Measurements from ENCODE around the gene ADGRL2. TPM values are rescaled to one million over a fixed set of nuclear protein-coding genes. Genes with fewer than 3 reads are reported as not detected.

ADGRL2 gene
- total RNA-seq, 4 donors from 2014 or later: 72.4 to 89.7 (median 78.8) TPM

- no peak overlapping the region for H3K27ac ChIP-seq (replicated peaks in 1 of 4)
- no peak overlapping the region for H3K4me3 ChIP-seq
- no peaks in the 10 kb centered on the region for H3K27me3 ChIP-seq
- DNase-seq (ENCODE audit: extremely low spot score): no peak
- H3K9me3 ChIP-seq: no peaks in the 10 kb centered on the region
- 94% methylated on average over 1 of the region's 1 CpG for WGBS
- intact Hi-C loops (cut with DNase I): no loop called here
- no peaks in the 10 kb centered on the region for H3K36me3 ChIP-seq
- peaks cover 4 to 14% (median 8%) of the 10 kb centered on the region in 4 donors for H3K4me1 ChIP-seq
- no peak for TF ChIP-seq POLR2A (IDR thresholded peaks at IDR 0.05; ENCODE audit: low read depth)
These were observed 45.9 kb downstream of the ADGRL2 start for GRCh38 chr1:81846630-81847029.

- no peaks in the 10 kb centered on the region for H3K27me3 ChIP-seq
- TF ChIP-seq POLR2A (IDR thresholded peaks at IDR 0.05; ENCODE audit: low read depth): no peak
- no peak for TF ChIP-seq POLR2AphosphoS5 (IDR thresholded peaks at IDR 0.05)
- TF ChIP-seq CTCF (IDR thresholded peaks at IDR 0.05): no peak
- no peak for TF ChIP-seq EP300 (IDR thresholded peaks at IDR 0.05)
- H3K4me3 ChIP-seq: no peak overlapping the region
- no peaks in the 10 kb centered on the region for H3K36me3 ChIP-seq
- no peak overlapping the region for H3K27ac ChIP-seq (replicated peaks in 1 of 4)
- no peaks in the 10 kb centered on the region for H3K9me3 ChIP-seq
- peaks cover 4 to 14% (median 8%) of the 10 kb centered on the region in 4 donors for H3K4me1 ChIP-seq
- intact Hi-C loops (cut with DNase I): no loop called here
- DNase-seq (ENCODE audit: extremely low spot score): no peak
- WGBS: 96% methylated on average over 2 of the region's 2 CpGs
These were observed 46.3 kb downstream of the ADGRL2 start for GRCh38 chr1:81847063-81847462.

GRCh38 chr1:81848880-81849682, 48.3 kb downstream of the ADGRL2 start:
- intact Hi-C loops (cut with DNase I): no loop called here
- no peaks in the 10 kb centered on the region for H3K9me3 ChIP-seq
- H3K27me3 ChIP-seq: no peaks in the 10 kb centered on the region
- no peak for DNase-seq (ENCODE audit: extremely low spot score)
- H3K36me3 ChIP-seq: no peaks in the 10 kb centered on the region
- peaks cover 4 to 14% (median 11%) of the 10 kb centered on the region in 4 donors for H3K4me1 ChIP-seq
- TF ChIP-seq POLR2A (IDR thresholded peaks at IDR 0.05; ENCODE audit: low read depth) (no peak), EP300 (IDR thresholded peaks at IDR 0.05) (no peak), POLR2AphosphoS5 (IDR thresholded peaks at IDR 0.05) (no peak), CTCF (IDR thresholded peaks at IDR 0.05) (no peak)
- no peak overlapping the region for H3K27ac ChIP-seq (replicated peaks in 1 of 4)
- no peak overlapping the region for H3K4me3 ChIP-seq
- WGBS: 76% methylated on average over 5 of the region's 5 CpGs

DNA sequence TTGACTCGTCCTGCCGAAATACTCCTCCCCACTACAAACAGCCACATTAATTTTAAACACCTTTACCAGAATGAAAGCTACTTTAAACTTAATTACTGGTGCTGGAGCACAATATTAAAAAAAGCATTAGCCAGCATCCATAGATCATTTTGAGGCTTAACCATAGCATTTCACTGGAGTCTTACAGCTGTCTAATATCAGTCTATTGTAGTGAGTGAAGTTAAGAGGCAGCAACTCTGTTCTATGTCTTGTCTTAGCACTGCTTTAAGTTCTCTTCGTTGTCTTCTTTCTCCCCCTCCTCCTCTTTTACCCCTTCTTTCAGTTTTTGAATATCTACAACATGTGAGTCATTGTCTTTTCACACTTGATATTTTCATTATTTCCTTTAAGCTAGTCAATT, 49.3 kb downstream of the ADGRL2 start:
- Histone ChIP-seq H3K36me3 (no peaks in the 10 kb centered on the region), H3K27me3 (no peaks in the 10 kb centered on the region), H3K4me1 (peaks cover 4 to 14% (median 11%) of the 10 kb centered on the region in 4 donors), H3K4me3 (no peak overlapping the region), H3K27ac (replicated peaks in 1 of 4) (no peak overlapping the region), H3K9me3 (no peaks in the 10 kb centered on the region)
- intact Hi-C loops (cut with DNase I): no loop called here
- WGBS: 82% methylated on average over 3 of the region's 3 CpGs
- DNase-seq (ENCODE audit: extremely low spot score): no peak
- TF ChIP-seq POLR2A (IDR thresholded peaks at IDR 0.05; ENCODE audit: low read depth) (no peak), EP300 (IDR thresholded peaks at IDR 0.05) (no peak), POLR2AphosphoS5 (IDR thresholded peaks at IDR 0.05) (no peak), CTCF (IDR thresholded peaks at IDR 0.05) (no peak)

DNA sequence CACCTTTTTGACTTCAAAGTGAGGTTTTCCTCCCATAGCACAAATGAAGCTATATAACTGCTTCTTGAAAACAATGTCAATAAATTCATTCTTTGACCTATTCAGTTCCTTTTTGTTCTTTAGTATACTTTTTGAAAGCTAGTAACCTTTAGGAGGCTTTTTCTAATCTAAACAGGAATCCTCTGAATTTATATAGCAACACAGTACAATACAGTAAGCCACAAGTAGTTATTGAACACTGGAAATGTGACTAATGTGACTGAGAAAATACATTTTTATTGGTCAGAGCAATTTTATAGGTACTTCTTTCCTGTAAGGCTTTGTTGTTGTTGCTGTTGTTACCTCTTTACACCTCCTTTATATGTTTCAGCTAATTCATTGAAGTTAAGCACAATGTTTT, 49.8 kb downstream of the ADGRL2 start:
- H3K4me1 ChIP-seq: peaks cover 4 to 14% (median 11%) of the 10 kb centered on the region in 4 donors
- intact Hi-C loops (cut with DNase I): no loop called here
- TF ChIP-seq POLR2AphosphoS5 (IDR thresholded peaks at IDR 0.05) (no peak), CTCF (IDR thresholded peaks at IDR 0.05) (no peak), POLR2A (IDR thresholded peaks at IDR 0.05; ENCODE audit: low read depth) (no peak), EP300 (IDR thresholded peaks at IDR 0.05) (no peak)
- no peak overlapping the region for H3K27ac ChIP-seq (replicated peaks in 1 of 4)
- no peak overlapping the region for H3K4me3 ChIP-seq
- H3K36me3 ChIP-seq: no peaks in the 10 kb centered on the region
- H3K27me3 ChIP-seq: no peaks in the 10 kb centered on the region
- H3K9me3 ChIP-seq: no peaks in the 10 kb centered on the region
- DNase-seq (ENCODE audit: extremely low spot score): no peak

All from esophagus muscularis mucosa (tissue), 4 donors.